Camera-type eye (tissue), 1 donor: Measurements from ENCODE around the gene BBS2. TPM values are rescaled to one million over a fixed set of nuclear protein-coding genes. Genes with fewer than 3 reads are reported as not detected.

Experiments used
- total RNA-seq: library from RNA; depleted of rRNA; stranded (reverse); fragments of >200 nt; gene quantifications from one replicate; pipeline ENCODE4 v1.2.3, GENCODE V29; 2014

BBS2 gene, protein sequence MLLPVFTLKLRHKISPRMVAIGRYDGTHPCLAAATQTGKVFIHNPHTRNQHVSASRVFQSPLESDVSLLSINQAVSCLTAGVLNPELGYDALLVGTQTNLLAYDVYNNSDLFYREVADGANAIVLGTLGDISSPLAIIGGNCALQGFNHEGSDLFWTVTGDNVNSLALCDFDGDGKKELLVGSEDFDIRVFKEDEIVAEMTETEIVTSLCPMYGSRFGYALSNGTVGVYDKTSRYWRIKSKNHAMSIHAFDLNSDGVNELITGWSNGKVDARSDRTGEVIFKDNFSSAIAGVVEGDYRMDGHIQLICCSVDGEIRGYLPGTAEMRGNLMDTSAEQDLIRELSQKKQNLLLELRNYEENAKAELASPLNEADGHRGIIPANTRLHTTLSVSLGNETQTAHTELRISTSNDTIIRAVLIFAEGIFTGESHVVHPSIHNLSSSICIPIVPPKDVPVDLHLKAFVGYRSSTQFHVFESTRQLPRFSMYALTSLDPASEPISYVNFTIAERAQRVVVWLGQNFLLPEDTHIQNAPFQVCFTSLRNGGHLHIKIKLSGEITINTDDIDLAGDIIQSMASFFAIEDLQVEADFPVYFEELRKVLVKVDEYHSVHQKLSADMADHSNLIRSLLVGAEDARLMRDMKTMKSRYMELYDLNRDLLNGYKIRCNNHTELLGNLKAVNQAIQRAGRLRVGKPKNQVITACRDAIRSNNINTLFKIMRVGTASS
- total RNA-seq = 97.5 TPM

DNA sequence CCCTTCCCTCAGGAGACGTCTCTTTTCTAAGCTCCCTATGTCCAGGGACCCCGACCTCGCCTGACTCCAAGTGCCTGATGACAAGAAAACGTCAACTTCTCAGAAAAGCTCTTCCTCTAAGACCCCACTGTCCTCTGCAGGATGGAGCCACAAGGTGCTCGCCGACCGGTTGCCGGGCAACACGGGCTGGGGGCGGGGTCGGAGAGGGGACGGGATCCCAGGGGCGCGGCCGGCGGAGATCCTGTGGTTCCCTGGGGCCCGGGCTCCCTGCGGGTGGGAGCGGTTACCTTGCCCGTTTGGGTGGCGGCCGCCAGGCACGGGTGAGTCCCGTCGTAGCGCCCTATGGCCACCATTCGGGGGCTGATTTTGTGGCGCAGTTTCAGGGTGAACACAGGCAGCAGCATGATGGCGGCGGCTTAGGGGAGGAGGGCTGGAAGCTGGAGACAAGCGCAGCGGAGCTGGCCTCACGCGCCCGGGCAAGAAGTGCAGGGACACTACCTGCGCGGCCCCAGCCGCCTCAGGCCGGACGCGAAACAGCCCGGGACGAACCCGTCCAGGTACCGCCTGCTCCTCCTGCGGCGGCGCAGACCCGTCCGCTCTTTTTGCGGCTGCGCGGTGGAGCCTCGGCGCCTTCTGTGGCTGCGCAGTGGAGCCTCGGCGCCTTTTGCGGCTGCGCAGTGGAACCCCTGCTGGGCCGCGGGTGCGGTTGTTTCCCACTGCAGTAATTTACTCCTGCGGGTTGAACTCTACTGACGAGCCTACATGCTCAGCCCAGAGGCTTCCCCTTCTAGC is at the start of gene BBS2:
TSS of gene BBS2 (minus strand) at position 566 of the 792 bp plus-strand sequence. CDS start at position 404, 162 bp downstream.

GRCh38 chr16:56564793-56565477 is 45.1 kb upstream of the BBS2 start, which contains the start of gene MT4:
TSS of gene MT4 (plus strand) at chr16:56565073. CDS start at chr16:56565129, 56 bp downstream.

GRCh38 chr16:56450986-56451752 is 68.7 kb downstream of the BBS2 start, which contains the start of the genes NUDT21 and OGFOD1:
TSS of gene NUDT21 (minus strand) at chr16:56451332. CDS start at chr16:56451202, 130 bp downstream.
TSS of gene OGFOD1 (plus strand) at chr16:56451554. CDS start at chr16:56451613, 59 bp downstream.

Other genes with a start within 250 kb of the BBS2 start
- 170 TPM for gene AMFR, start 94.5 kb downstream of the BBS2 start, total RNA-seq
- gene NUDT21, start 68.7 kb downstream of the BBS2 start, total RNA-seq = 129 TPM
- gene OGFOD1, start 68.5 kb downstream of the BBS2 start, total RNA-seq = 70.2 TPM
- not detected for gene MT4, start 45.0 kb upstream of the BBS2 start, total RNA-seq
- gene MT3, start 69.5 kb upstream of the BBS2 start, total RNA-seq = not detected
- 2.6 TPM for gene MT2A, start 88.6 kb upstream of the BBS2 start, total RNA-seq
- gene MT1E, start 105.8 kb upstream of the BBS2 start, total RNA-seq = 3.1 TPM
- not detected for gene MT1M, start 112.6 kb upstream of the BBS2 start, total RNA-seq
- gene MT1A, start 118.6 kb upstream of the BBS2 start, total RNA-seq = not detected
- gene MT1B, start 131.9 kb upstream of the BBS2 start, total RNA-seq = not detected
- gene MT1F, start 137.9 kb upstream of the BBS2 start, total RNA-seq = 0.77 TPM
- not detected for gene MT1G, start 148.0 kb upstream of the BBS2 start, total RNA-seq
- not detected for gene MT1H, start 149.8 kb upstream of the BBS2 start, total RNA-seq
- 28.3 TPM for gene MT1X, start 162.4 kb upstream of the BBS2 start, total RNA-seq
- 81.0 TPM for gene NUP93, start 210.1 kb upstream of the BBS2 start, total RNA-seq